Psoas muscle (tissue), 8 donors: Measurements from ENCODE around the gene PAX8. TPM values are rescaled to one million over a fixed set of nuclear protein-coding genes. Genes with fewer than 3 reads are reported as not detected.

Source experiments
- ATAC-seq, 4 donors: fragments of 200-7000 bp; cut with Tn5 transposase; one replicate each; pipeline ENCODE4 v1.9.1; 2020; ENCODE audit warnings: moderate library complexity in 3 of 4, mild to moderate bottlenecking in 2 of 4
- DNase-seq, 2 donors: peaks; one replicate each; pipeline ENCODE4 v3.0.0-alpha.2; 2020
- H3K27ac ChIP-seq: fragments of 200-600 bp; one replicate; pipeline ENCODE4 v1.8.0; 2022
- H3K27me3 ChIP-seq, 3 donors: fragments of 200-600 bp in 1 of 3; one replicate each; pipeline versions ENCODE4 v1.6.1 to v1.8.0; 2013 to 2022; ENCODE audit warnings: low read length in 2 of 3, mild to moderate bottlenecking in 2 of 3, moderate library complexity in 1 of 3; ENCODE audit not compliant: insufficient read depth in 3 of 3
- H3K36me3 ChIP-seq, 2 donors: fragments of 200-600 bp in 1 of 2; one replicate each; pipeline versions ENCODE4 v1.6.1 to v1.8.0; 2013 to 2022; ENCODE audit warnings: low read depth in 1 of 2, mild to moderate bottlenecking in 1 of 2, moderate library complexity in 1 of 2; ENCODE audit not compliant: insufficient read depth in 1 of 2
- H3K4me1 ChIP-seq: fragments of 200-600 bp; one replicate; pipeline ENCODE4 v1.8.0; 2022
- H3K4me3 ChIP-seq: fragments of 200-600 bp; one replicate; pipeline ENCODE4 v1.8.0; 2022; ENCODE audit warnings: mild to moderate bottlenecking
- H3K9me3 ChIP-seq: fragments of 200-600 bp; one replicate; pipeline ENCODE4 v1.8.0; 2022
- CTCF ChIP-seq: fragments of 200-600 bp; IDR thresholded peaks from one replicate; pipeline ENCODE4 v1.8.0; 2022; ENCODE audit warnings: antibody characterized with exemption
- WGBS, 3 donors: extraction: QIAGEN DNeasy Blood & Tissue Kit; methylation state at CpG; one replicate each; pipeline versions ENCODE4 v1.1.6 to v1.1.7; 2013; 5-methylcytosine and 5-hydroxymethylcytosine counted together
- intact Hi-C, 2 donors: fragments of 100-400 bp; cut with DNase I; formaldehyde crosslinking; loops; one replicate each; pipeline versions ENCODE4 v1.11.0 to v1.14.2; 2022
- polyA plus RNA-seq, 3 donors: library from polyadenylated mRNA; stranded (reverse); fragments of 200-250 nt; gene quantifications; one replicate each; pipeline ENCODE4 v1.2.3, GENCODE V29; 2013
- total RNA-seq, 4 donors: library from RNA; stranded (reverse); fragmentation: NEBNext Ultra II Directional in 2 of 4; extraction: Animal tissue kit (Norgen Biotek cat#: 25700) in 2 of 4; gene quantifications; one replicate each; pipeline versions ENCODE4 v1.2.1 to v1.2.4, GENCODE V29; 2021 to 2023
- donor health status: healthy with polysubstance abuse.
- donor health status: DM: no; HTN: no; CAD: no; lungs with moderate emphysema.
- donor health status: Bipolar disorder and iron deficiency.
- donor health status: healthy.
- donor health status: DM: yes; HTN: yes; CAD: no.
- donor health status: DM: no; HTN: no; CAD: no.
- donor health status: DM: no; HTN: no; CAD: no.
- donor health status: DM: yes; HTN: yes; CAD: no.

Gene PAX8
- total and polyA plus RNA-seq, 7 donors, result 0.12 to 3.1 (median 0.35) TPM; not detected in 1

DNA sequence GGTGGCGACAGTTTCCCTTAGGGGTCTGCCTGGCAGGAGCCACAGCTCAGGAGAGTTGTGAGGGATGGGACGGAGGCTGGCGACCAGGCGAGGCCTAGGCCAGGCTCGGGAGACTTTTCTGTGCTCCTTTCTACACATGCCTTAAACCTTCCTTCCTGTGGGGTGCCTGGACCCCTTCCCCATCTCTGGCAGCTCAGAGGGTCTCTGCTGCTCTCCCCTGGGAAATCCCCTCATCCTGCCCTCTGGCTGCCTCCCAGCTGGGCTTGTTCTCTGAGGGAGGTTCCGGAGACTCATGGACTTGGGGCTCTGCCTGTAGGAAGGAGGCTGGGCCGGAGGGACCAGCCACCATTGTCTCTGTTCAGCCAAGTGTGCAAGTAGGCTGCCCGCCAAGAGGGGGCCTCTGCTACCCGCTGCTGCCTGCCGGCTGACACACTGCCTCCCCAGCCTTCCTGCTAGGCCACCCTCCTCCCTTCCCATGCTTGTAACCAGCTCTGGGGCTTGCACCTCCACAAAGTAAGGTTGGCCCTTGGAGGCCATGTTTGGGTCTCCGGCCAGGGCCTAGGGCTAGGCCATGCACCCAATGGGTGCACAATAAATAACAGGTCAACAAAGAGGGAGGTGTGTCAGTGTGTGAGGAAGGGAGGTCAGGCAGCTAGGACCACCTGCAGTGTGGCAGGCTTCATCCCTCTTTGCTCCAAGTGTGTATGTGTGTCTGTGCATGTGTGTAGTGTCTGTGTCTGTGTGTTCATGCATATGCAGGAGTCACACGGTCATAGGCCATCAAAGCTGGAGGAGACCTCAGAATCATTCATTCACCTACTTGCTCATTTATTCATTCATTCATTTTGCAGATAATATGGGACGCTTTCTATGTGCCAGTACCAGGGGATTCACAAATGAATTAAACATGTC lies 76.2 kb downstream of the PAX8 start:
- no peak for TF ChIP-seq CTCF
- WGBS, 3 donors, result 73 to 76% (median 76%) methylated on average over 13 of the region's 13 CpGs
- H3K4me1 ChIP-seq, result no peaks in the 10 kb centered on the region
- H3K27ac ChIP-seq, result no peak overlapping the region
- H3K27me3 ChIP-seq, result peaks cover 0 to 3% (median 0%) of the 10 kb centered on the region in 3 donors
- no peaks in the 10 kb centered on the region for H3K9me3 ChIP-seq
- intact Hi-C loops, result loop anchor here (5.0 kb wide), 2 partner anchors 45 to 170 kb away; no protein-coding TSS in a partner anchor
- DNase-seq (no peak), ATAC-seq (no peak)
- H3K4me3 ChIP-seq, result no peak overlapping the region
- no peaks in the 10 kb centered on the region for H3K36me3 ChIP-seq

DNA sequence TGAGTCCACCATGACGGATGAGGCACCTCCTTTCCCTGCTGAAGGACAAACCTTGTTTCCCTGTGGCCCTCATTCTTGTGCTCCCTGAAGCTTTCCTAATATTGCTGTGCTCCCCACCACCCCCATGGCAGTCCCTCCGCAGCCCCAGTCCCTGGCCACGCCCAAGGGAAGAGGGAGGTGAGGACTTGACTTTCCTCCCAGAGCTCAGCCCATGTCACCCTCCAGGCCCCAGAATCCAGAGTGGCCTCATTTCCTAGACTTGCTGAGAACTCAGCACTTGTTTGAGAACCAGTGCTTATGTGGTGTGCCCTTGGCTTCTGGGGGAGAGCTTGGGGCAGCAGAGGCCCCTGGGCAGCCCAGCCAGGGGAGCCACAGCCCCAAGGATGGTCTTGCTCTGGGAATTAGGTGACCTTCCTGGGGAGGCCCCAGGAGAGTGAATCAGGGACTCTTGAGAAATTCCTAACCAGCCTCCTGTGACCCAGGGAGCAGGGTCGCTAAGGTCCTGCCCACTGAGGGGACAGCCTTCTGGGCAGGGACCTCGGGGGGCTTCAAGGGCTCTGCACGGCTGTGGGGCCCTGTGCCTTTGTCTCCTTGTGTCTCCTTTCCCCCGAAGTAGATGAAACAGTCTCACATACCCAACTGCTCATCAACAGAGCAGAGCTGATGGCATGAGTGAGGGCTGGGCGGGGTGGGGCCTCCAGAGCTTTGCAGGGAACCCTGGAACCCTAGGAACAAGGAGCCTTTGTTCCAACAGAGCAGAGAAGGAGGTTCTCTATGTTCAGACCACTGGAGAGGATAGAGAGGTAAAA lies 77.0 kb downstream of the PAX8 start:
- no peaks in the 10 kb centered on the region for H3K4me1 ChIP-seq
- intact Hi-C loops, result loop anchor here (5.0 kb wide), 2 partner anchors 46 to 171 kb away; no protein-coding TSS in a partner anchor
- no peak overlapping the region for H3K4me3 ChIP-seq
- no peaks in the 10 kb centered on the region for H3K36me3 ChIP-seq
- TF ChIP-seq CTCF, result no peak
- H3K9me3 ChIP-seq, result no peaks in the 10 kb centered on the region
- WGBS, 3 donors, result 85 to 88% (median 86%) methylated on average over 8 of the region's 8 CpGs
- no peak for DNase-seq
- no peak overlapping the region for H3K27ac ChIP-seq
- no peak for ATAC-seq
- H3K27me3 ChIP-seq, result peaks cover 0 to 3% (median 0%) of the 10 kb centered on the region in 3 donors

GRCh38 chr2:113200736-113201490 lies 77.8 kb downstream of the PAX8 start:
- DNase-seq (no peak), ATAC-seq (no peak)
- intact Hi-C loops, result loop anchor here (5.0 kb wide), 2 partner anchors 46 to 171 kb away; no protein-coding TSS in a partner anchor
- Histone ChIP-seq H3K9me3 (no peaks in the 10 kb centered on the region), H3K36me3 (no peaks in the 10 kb centered on the region), H3K27ac (no peak overlapping the region), H3K27me3 (peaks cover 0 to 3% (median 0%) of the 10 kb centered on the region in 3 donors), H3K4me3 (no peak overlapping the region), H3K4me1 (no peaks in the 10 kb centered on the region)
- WGBS, 3 donors, result 90 to 91% (median 91%) methylated on average over 17 of the region's 17 CpGs
- TF ChIP-seq CTCF, result no peak

GRCh38 chr2:113200236-113200635 lies 78.5 kb downstream of the PAX8 start:
- WGBS, 3 donors, result 92 to 99% (median 93%) methylated on average over 4 of the region's 4 CpGs
- Histone ChIP-seq H3K27me3 (peaks cover 0 to 3% (median 0%) of the 10 kb centered on the region in 3 donors), H3K9me3 (no peaks in the 10 kb centered on the region), H3K36me3 (no peaks in the 10 kb centered on the region), H3K4me1 (no peaks in the 10 kb centered on the region), H3K4me3 (no peak overlapping the region), H3K27ac (no peak overlapping the region)
- DNase-seq, result no peak
- ATAC-seq, result no peak
- intact Hi-C loops, result loop anchor here (5.0 kb wide), 2 partner anchors 47 to 172 kb away; no protein-coding TSS in a partner anchor
- no peak for TF ChIP-seq CTCF
